HepG2 (cell line): Measurements from ENCODE around the gene THRSP. TPM values are rescaled to one million over a fixed set of nuclear protein-coding genes. Genes with fewer than 3 reads are reported as not detected.

Source experiments
- ATRX ChIP-seq: sonication (generic); formaldehyde crosslinking; IDR thresholded peaks from 2 replicates; pipeline ENCODE4 v1.4.0; 2020; ENCODE audit warnings: missing genetic modification reagents, borderline replicate concordance
- CC2D1A ChIP-seq: sonication (generic); formaldehyde crosslinking; IDR thresholded peaks from 2 replicates; pipeline ENCODE4 v1.8.1; 2023; ENCODE audit warnings: mild to moderate bottlenecking, missing genetic modification reagents
- EZH2 ChIP-seq: conservative IDR thresholded peaks from 2 replicates; pipeline ENCODE4 v1.6.1; 2012; ENCODE audit warnings: mild to moderate bottlenecking, low read depth, low read length, moderate library complexity
- HNRNPK ChIP-seq: fragments of 200-400 bp; formaldehyde crosslinking; IDR thresholded peaks from 2 replicates; pipeline ENCODE4 v1.6.1; 2018; ENCODE audit warnings: low read length, low read depth, moderate library complexity, mild to moderate bottlenecking; ENCODE audit not compliant: poor library complexity, severe bottlenecking
- HNRNPUL1 ChIP-seq: fragments of 200-400 bp; formaldehyde crosslinking; IDR thresholded peaks from 2 replicates; pipeline ENCODE4 v1.6.1; 2017; ENCODE audit warnings: low read depth, mild to moderate bottlenecking, low read length, moderate library complexity
- ISX ChIP-seq: sonication (generic); formaldehyde crosslinking; conservative IDR thresholded peaks from 2 replicates; pipeline ENCODE4 v1.5.0; 2020; ENCODE audit warnings: missing genetic modification reagents
- MTA1 ChIP-seq: sonication (generic); formaldehyde crosslinking; IDR thresholded peaks from 2 replicates; pipeline ENCODE4 v1.4.0; 2020; ENCODE audit warnings: missing genetic modification reagents, mild to moderate bottlenecking, borderline replicate concordance
- RELA ChIP-seq: sonication (generic); formaldehyde crosslinking; IDR thresholded peaks from 2 replicates; pipeline ENCODE4 v1.4.0; 2020; ENCODE audit warnings: missing genetic modification reagents
- SALL1 ChIP-seq: sonication (generic); formaldehyde crosslinking; IDR thresholded peaks from 2 replicates; pipeline ENCODE4 v1.8.0; 2022; ENCODE audit warnings: mild to moderate bottlenecking, missing genetic modification reagents
- SOX5 ChIP-seq: IDR thresholded peaks from 2 replicates; pipeline ENCODE4 v1.6.1; 2016; ENCODE audit warnings: borderline replicate concordance
- SRY ChIP-seq: sonication (generic); formaldehyde crosslinking; IDR thresholded peaks from 2 replicates; pipeline ENCODE4 v1.8.0; 2022; ENCODE audit warnings: mild to moderate bottlenecking, missing genetic modification reagents
- TAF1 ChIP-seq: sonication (generic); formaldehyde crosslinking; IDR thresholded peaks from 2 replicates; pipeline ENCODE4 v1.4.0; 2020; ENCODE audit warnings: missing genetic modification reagents
- YEATS2 ChIP-seq: sonication (generic); formaldehyde crosslinking; IDR thresholded peaks from 2 replicates; pipeline ENCODE4 v1.4.0; 2020; ENCODE audit warnings: missing genetic modification reagents, borderline replicate concordance
- ZBTB20 ChIP-seq: sonication (generic); formaldehyde crosslinking; IDR thresholded peaks from 2 replicates; pipeline ENCODE4 v1.8.1; 2023; ENCODE audit warnings: missing genetic modification reagents, low read depth, mild to moderate bottlenecking, borderline replicate concordance
- ZNF24 ChIP-seq: fragments of 450-650 bp; IDR thresholded peaks from 2 replicates; pipeline ENCODE4 v1.6.1; 2017; ENCODE audit warnings: antibody characterized with exemption, mild to moderate bottlenecking
- ZNF292 ChIP-seq: sonication (generic); formaldehyde crosslinking; IDR thresholded peaks from 2 replicates; pipeline ENCODE4 v1.8.1; 2022; ENCODE audit warnings: mild to moderate bottlenecking, low read depth, missing genetic modification reagents, borderline replicate concordance
- ZNF362 ChIP-seq: sonication (generic); formaldehyde crosslinking; IDR thresholded peaks from 2 replicates; pipeline ENCODE4 v1.4.0; 2020; ENCODE audit warnings: missing genetic modification reagents, mild to moderate bottlenecking, borderline replicate concordance
- ZNF574 ChIP-seq: sonication (generic); formaldehyde crosslinking; IDR thresholded peaks from 2 replicates; pipeline ENCODE4 v1.4.0; 2020; ENCODE audit warnings: missing genetic modification reagents
- ZNF710 ChIP-seq: sonication (generic); formaldehyde crosslinking; IDR thresholded peaks from 2 replicates; pipeline ENCODE4 v1.5.0; 2020; ENCODE audit warnings: mild to moderate bottlenecking, missing genetic modification reagents, borderline replicate concordance
- ZNF784 ChIP-seq: sonication (generic); formaldehyde crosslinking; IDR thresholded peaks from 2 replicates; pipeline ENCODE4 v1.5.1; 2020; ENCODE audit warnings: missing genetic modification reagents, mild to moderate bottlenecking, borderline replicate concordance
- polyA plus RNA-seq, 8 experiments: library from polyadenylated mRNA; depleted of rRNA in 3 of 8; stranded (reverse) in 7 of 8; unstranded in 1 of 8; fragments of >200 nt; fragmentation: Illumina TruSeq in 4 of 8; extraction: Trizol in 4 of 8; gene quantifications; 2 replicates each; pipeline versions ENCODE4 v1.2.1 to v1.2.3, GENCODE V29; 2011 to 2016; ENCODE audit warnings: low read depth in 4 of 8, missing spikeins in 1 of 8, mixed read lengths in 1 of 8; ENCODE audit not compliant: insufficient read depth in 1 of 8
- total RNA-seq, 5 experiments: library from RNA; depleted of rRNA; stranded (reverse); fragments of >200 nt; fragmentation: Illumina TruSeq; extraction: Trizol; gene quantifications; 2 replicates each; pipeline ENCODE4 v1.2.3, GENCODE V29; 2016; ENCODE audit warnings: low read depth in 1 of 5

Gene THRSP
- total and polyA plus RNA-seq, 2 of the 13 experiments (the other 11 are each of a cell fraction or from before 2014, with no cell fraction given), result 0.13 to 0.58 TPM

- TF ChIP-seq MTA1 (CRISPR knock-in tag) (peak; percentile 34; the same call in 1 of the 2 replicates), ATRX (no peak), SRY (no peak), HNRNPK (no peak), ZNF362 (peak; percentile 47; the same call in 1 of the 2 replicates), CC2D1A (no peak), ZBTB20 (CRISPR knock-in tag) (peak; percentile 47; the same call in 1 of the 2 replicates), ZNF24 (no peak), ZNF710 (peak; percentile 70), YEATS2 (0 out of 2 replicates have a peak, but pooled peaks have one; percentile 16), ZNF292 (peak; percentile 73; the same call in 1 of the 2 replicates), ZNF574 (CRISPR knock-in tag) (peak; percentile 61; the same call in 1 of the 2 replicates), RELA (CRISPR knock-in tag) (no peak), EZH2 (no peak), SALL1 (peak; percentile 82), ZNF784 (CRISPR knock-in tag) (no peak), SOX5 (CRISPR knock-in tag) (peak; percentile 46; the same call in 1 of the 2 replicates), HNRNPUL1 (no peak), ISX (CRISPR knock-in tag) (no peak), TAF1 (CRISPR knock-in tag) (peak; percentile 22; the same call in 1 of the 2 replicates)
Measured at GRCh38 chr11:78039919-78040671, 23.6 kb upstream of the THRSP start (continued).
